ENCODE measurements around the gene GPR31.

The GPR31 gene

GRCh38 chr6:167118839-167119238 lies 38.9 kb downstream of the GPR31 start:
- no peak for DNase-seq (ENCODE audit: low spot score)

DNA sequence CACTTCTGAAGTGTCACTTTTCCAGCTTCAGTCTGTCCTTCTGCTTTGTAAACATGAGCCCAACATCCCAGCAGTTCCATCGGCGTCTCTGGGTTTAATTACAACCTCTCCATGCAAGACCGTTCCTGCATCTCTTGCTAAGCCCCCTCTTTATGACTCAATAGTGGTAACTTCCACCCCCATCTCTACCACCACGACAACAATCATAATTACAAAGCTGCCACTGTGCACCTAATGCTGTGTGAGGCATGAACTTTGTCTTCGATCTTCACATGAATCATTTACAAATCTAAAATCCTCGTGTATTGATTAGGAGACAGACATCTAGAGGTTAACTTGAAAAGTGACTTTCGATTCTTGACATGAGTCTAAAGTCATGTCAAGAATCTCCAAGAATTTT lies 39.8 kb downstream of the GPR31 start:
- no peak for DNase-seq (ENCODE audit: low spot score)

GRCh38 chr6:167116838-167117228 lies 40.9 kb downstream of the GPR31 start:
- no peak for DNase-seq (ENCODE audit: low spot score)

GRCh38 chr6:167116109-167116837 lies 41.5 kb downstream of the GPR31 start:
- no peak for DNase-seq (ENCODE audit: low spot score)

DNA sequence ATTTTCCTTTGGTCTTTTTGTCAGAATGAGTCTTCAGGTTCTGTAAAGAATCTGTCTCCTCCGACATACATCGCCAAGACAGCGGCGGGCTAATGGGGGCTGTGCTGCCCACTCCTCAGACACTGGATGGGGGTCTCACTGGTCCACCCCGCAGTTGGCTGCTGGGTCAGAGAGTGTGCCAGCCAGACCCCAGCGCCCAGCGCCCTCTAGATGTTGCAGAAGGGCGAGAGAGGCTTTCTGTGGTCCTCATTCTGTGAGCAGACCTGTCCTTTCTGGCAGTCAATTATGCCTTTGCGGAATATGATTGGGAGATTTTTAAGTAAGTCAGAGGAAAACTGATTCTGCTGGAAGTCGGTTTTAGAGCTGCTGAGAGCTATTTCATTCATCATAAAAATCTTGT lies 42.7 kb downstream of the GPR31 start:
- DNase-seq (ENCODE audit: low spot score), result peak; percentile 56

DNA sequence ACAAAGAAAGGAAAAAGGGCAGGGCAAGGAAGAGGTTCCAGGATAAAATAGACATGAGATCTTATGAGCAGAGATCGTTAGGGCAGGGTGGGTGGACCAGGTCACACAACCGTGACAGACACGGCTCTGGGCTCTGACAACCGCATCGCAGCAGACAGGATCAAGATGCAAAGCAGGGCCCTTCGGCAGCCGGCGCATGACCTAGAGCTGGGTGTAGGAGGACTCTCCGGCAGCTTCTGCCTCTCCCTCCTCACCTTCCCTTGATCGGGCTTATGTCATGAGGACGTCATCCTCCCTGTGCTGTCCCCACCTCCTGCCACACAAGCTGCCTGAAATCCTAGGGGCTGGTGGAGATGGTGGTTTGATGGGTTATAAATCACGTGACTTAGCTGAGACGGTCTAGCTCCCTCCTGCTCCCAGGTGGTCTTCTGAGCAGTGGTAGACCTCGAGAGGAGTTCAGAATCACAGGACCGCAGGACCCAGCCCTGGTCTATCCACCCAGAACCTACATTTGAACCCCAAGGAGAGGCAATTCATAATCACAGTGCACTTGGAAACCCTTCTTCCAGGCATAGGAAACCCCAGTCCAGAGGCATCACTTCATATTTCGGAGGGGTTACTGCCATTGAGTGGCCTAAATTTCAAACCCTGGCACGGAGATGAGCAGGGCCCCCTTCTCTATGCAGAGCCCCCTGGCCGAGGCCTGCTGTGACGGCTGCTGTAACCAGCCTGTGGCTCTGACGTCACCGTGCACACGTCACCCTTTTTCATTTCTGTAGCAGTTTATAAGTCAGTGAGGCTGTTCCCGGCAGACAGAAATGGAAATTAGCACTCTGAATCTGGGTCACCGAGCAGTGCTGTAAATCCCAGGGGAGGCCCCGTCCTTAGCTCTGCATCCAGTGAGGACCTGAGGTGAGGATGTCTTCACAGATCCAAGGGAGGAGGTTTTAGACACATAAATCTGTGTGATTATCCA lies 43.6 kb downstream of the GPR31 start:
- DNase-seq (ENCODE audit: low spot score), result no peak

GRCh38 chr6:167113047-167113754 lies 44.6 kb downstream of the GPR31 start:
- no peak for DNase-seq (ENCODE audit: low spot score)

GRCh38 chr6:167112421-167112820 lies 45.4 kb downstream of the GPR31 start:
- DNase-seq (ENCODE audit: low spot score), result no peak

DNA sequence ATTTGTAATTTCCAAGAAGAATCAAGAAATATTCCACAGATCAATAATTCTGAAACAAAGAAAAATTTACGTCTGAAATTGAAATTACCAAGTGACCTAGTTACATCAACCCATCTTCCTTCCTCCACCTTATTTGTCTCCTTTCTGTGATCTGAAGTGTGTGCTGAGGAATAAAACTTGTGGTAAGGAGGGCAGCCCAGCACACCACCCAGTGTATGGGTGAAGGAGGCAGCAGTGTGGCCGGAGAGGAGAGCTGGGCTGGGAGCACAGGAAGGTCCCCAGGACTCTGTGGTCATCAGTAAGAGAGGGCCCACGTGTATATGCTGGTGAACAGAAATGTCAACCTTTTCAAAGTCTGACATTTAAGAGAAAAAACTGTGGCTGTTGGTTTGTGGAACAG lies 46.2 kb downstream of the GPR31 start:
- no peak for DNase-seq (ENCODE audit: low spot score)

- no peak for DNase-seq (ENCODE audit: low spot score)
Measured at GRCh38 chr6:167109651-167110050, 48.1 kb downstream of the GPR31 start.

DNA sequence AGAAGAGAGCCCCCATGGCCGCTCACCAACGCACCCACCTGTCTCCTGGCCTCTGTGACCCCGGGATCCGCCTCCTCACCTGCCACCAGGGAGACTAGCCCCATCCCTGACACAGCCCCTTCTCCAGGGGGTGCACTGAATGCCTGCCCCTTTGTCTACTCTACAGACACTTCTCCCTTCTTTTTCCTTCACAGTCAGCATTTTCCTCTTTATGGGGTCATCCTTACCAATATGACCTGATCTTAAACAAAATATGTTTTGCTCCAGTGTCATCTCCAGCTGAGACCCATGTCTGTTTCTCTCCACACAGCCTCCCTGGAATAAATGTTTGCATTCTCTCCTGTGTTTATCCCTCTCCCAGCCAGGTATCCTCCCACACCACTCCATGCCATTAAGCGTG lies 49.5 kb downstream of the GPR31 start:
- no peak for DNase-seq (ENCODE audit: low spot score)

- no peak for DNase-seq (ENCODE audit: low spot score)
Measured at GRCh38 chr6:167107787-167108186, 50.0 kb downstream of the GPR31 start.

GRCh38 chr6:167106406-167106805 lies 51.4 kb downstream of the GPR31 start:
- no peak for DNase-seq (ENCODE audit: low spot score)

Data from iPS-NIHi11 (cell line).